ENCODE measurements around the gene PNMA6F.

- TF ChIP-seq CTCF (IDR thresholded peaks at IDR 0.05) (no peak), EZH2 (IDR thresholded peaks at IDR 0.05; ENCODE audit: borderline replicate concordance, insufficient read depth, low read depth, low read length, poor library complexity, severe bottlenecking) (no peak)
These were observed 18.8 kb downstream of the PNMA6F start for GRCh38 chrX:153302796-153303195.
